GM23248 (cell line): ENCODE data around the gene MORN1. TPM values are rescaled to one million over a fixed set of nuclear protein-coding genes. Genes with fewer than 3 reads are reported as not detected.

Experiments used
- DNase-seq: peaks from one replicate; pipeline ENCODE4 v3.0.0-alpha.2; 2015
- H2AFZ ChIP-seq: fragments of 200-600 bp; sonication (generic); 2 replicates; pipeline ENCODE4 v1.6.1; 2016; ENCODE audit warnings: antibody characterized with exemption
- H3F3A ChIP-seq: fragments of 200-600 bp; sonication (generic); 2 replicates; pipeline ENCODE4 v1.6.1; 2016; ENCODE audit warnings: mild to moderate bottlenecking, antibody characterized with exemption, mixed run types; ENCODE audit not compliant: insufficient read depth
- H3K27ac ChIP-seq: fragments of 200-600 bp; sonication (generic); 2 replicates; pipeline ENCODE4 v1.5.1; 2016; ENCODE audit warnings: mild to moderate bottlenecking
- H3K27me3 ChIP-seq: fragments of 200-600 bp; sonication (generic); replicated peaks from 2 replicates; pipeline ENCODE4 v1.6.1; 2016; ENCODE audit warnings: mild to moderate bottlenecking; ENCODE audit not compliant: insufficient read depth
- H3K36me3 ChIP-seq: fragments of 200-600 bp; sonication (generic); 2 replicates; pipeline ENCODE4 v1.6.1; 2016; ENCODE audit warnings: low read depth, mild to moderate bottlenecking
- H3K4me1 ChIP-seq: fragments of 200-600 bp; sonication (generic); 2 replicates; pipeline ENCODE4 v1.6.1; 2016; ENCODE audit warnings: mild to moderate bottlenecking; ENCODE audit not compliant: insufficient read depth
- H3K4me2 ChIP-seq: fragments of 200-600 bp; sonication (generic); one replicate; pipeline ENCODE4 v1.6.1; 2016; ENCODE audit warnings: mild to moderate bottlenecking; ENCODE audit not compliant: unreplicated experiment
- H3K4me3 ChIP-seq: fragments of 200-600 bp; sonication (generic); 2 replicates; pipeline ENCODE4 v1.5.1; 2016; ENCODE audit warnings: mild to moderate bottlenecking
- H3K79me2 ChIP-seq: fragments of 200-600 bp; sonication (generic); 2 replicates; pipeline ENCODE4 v1.6.1; 2016; ENCODE audit warnings: mild to moderate bottlenecking; ENCODE audit not compliant: insufficient read depth
- H3K9ac ChIP-seq: fragments of 200-600 bp; sonication (generic); 2 replicates; pipeline ENCODE4 v1.6.1; 2016; ENCODE audit warnings: mild to moderate bottlenecking
- H3K9me2 ChIP-seq: fragments of 200-600 bp; sonication (generic); 2 replicates; pipeline ENCODE4 v1.6.1; 2016; ENCODE audit warnings: mixed run types, mild to moderate bottlenecking, moderate library complexity; ENCODE audit not compliant: insufficient read depth
- H3K9me3 ChIP-seq: fragments of 200-600 bp; sonication (generic); one replicate; pipeline ENCODE4 v1.6.1; 2017; ENCODE audit warnings: low read depth
- H4K20me1 ChIP-seq: fragments of 200-600 bp; sonication (generic); 2 replicates; pipeline ENCODE4 v1.6.0; 2016; ENCODE audit not compliant: insufficient read depth
- EZH2 ChIP-seq: fragments of 200-600 bp; sonication (generic); IDR thresholded peaks from 2 replicates; pipeline ENCODE4 v1.6.1; 2018; ENCODE audit warnings: antibody characterized with exemption, mild to moderate bottlenecking; ENCODE audit not compliant: insufficient read depth, poor library complexity, severe bottlenecking
- EZH2phosphoT487 ChIP-seq: fragments of 200-600 bp; sonication (generic); IDR thresholded peaks from 2 replicates; pipeline ENCODE4 v1.6.1; 2018; ENCODE audit warnings: antibody characterized with exemption, moderate library complexity, mild to moderate bottlenecking, low read depth; ENCODE audit not compliant: insufficient read depth
- WGBS, 2 experiments: methylation state at CpG; one replicate each; pipeline ENCODE4 v1.1.6; 2015 to 2017; ENCODE audit warnings: low lambda C conversion rate in 2 of 2, low coverage in 1 of 2; ENCODE audit errors: missing lambda C conversion rate in 2 of 2; 5-methylcytosine and 5-hydroxymethylcytosine counted together
- in situ Hi-C: fragments of 300-500 bp; cut with MboI; formaldehyde crosslinking; loops from 2 replicates; pipeline ENCODE4 v1.15.0; 2020
- polyA plus RNA-seq: library from polyadenylated mRNA; unstranded; fragments of >200 nt; fragmentation: Nextera tagmentation; extraction: Ambion mirVana; gene quantifications from 2 replicates; pipeline ENCODE4 v1.2.1, GENCODE V29; 2016
- total RNA-seq: library from RNA; depleted of rRNA; stranded (reverse); fragments of >200 nt; shearing (Covaris generic); gene quantifications from 2 replicates; pipeline ENCODE4 v1.2.3, GENCODE V29; 2014

Gene MORN1
- total and polyA plus RNA-seq, 2 experiments from 2014 or later = 7.2 to 8.8 TPM

DNA sequence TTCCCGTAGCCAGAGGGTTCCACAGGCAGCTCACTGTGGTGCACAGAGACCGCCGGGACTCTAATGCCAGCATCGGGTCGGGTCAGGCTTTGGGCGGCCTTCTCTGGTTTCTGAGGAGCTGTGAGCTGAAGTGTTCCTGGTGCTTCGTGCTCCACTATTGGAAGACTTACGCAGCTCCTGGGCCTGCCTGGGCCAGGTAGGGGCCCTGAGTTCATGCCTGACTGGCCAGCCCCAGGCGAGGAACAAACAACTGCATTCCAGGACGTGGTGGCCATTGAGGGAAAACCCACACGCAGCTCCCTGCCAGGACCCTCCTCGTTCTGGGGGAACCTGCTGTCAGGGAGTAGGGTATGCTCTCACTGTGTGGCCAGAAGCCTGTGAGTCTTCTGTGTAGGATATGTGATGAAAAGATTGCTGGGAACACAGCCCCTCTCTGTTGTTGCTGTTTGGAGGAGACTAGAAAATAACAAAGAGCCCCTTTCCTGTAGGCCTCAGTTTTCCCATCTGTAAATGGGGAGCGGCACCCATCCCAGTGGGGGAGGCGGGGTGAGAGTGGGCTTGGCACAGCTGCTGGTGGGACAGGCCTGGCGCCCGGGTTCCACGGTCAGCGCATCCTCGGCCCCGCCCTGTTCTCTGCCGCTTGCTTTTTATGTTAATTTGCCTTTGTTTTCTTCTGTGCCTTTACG, 8.7 kb upstream of the MORN1 start:
- DNase-seq = no peak
- H3K9me3 ChIP-seq = no peaks in the 10 kb centered on the region
- 95 to 97% methylated on average over 22 of the region's 22 CpGs for WGBS, 2 experiments
- no peak overlapping the region for H3K4me3 ChIP-seq
- no peaks in the 10 kb centered on the region for H3K27me3 ChIP-seq
- peaks cover 28% of the 10 kb centered on the region for H3F3A ChIP-seq
- TF ChIP-seq EZH2 (no peak), EZH2phosphoT487 (no peak)
- H3K4me1 ChIP-seq = no peaks in the 10 kb centered on the region
- H3K27ac ChIP-seq = no peak overlapping the region
- H3K79me2 ChIP-seq = peaks cover 88% of the 10 kb centered on the region
- H3K9me2 ChIP-seq = no peaks in the 10 kb centered on the region
- H2AFZ ChIP-seq = no peak overlapping the region
- no peak overlapping the region for H3K9ac ChIP-seq
- in situ Hi-C loops = loop anchor here (25.0 kb wide), 1 partner anchor 612 kb away; the partner anchor contains the start of gene ACTRT2
- peaks cover 42% of the 10 kb centered on the region for H3K36me3 ChIP-seq
- H3K4me2 ChIP-seq = no peak overlapping the region
- H4K20me1 ChIP-seq = no peaks in the 10 kb centered on the region

DNA sequence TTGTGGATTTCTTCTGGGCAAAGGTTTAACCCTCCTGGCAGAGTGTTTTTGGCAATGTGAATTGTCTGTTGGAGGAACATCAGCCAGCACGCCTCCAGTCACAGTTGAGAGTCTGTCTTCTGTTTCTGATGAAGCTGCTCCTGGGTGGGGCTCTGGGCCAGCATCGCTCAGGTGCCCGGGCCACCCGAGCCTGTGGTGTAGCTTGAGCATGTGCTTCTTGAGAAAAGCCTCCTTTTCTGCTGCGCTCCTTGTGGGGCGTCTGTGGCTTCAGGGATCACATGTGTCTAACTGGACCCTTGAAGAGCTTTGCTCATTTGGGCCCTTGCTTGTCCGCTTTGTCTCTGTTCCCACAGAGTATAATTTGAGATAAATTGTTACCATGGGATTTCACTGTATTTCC, 7.5 kb upstream of the MORN1 start:
- no peaks in the 10 kb centered on the region for H4K20me1 ChIP-seq
- no peaks in the 10 kb centered on the region for H3K27me3 ChIP-seq
- no peaks in the 10 kb centered on the region for H3K4me1 ChIP-seq
- H3K9me3 ChIP-seq = no peaks in the 10 kb centered on the region
- no peak for DNase-seq
- in situ Hi-C loops = no loop called here
- H3K36me3 ChIP-seq = peaks cover 38% of the 10 kb centered on the region
- 83 to 86% methylated on average over 7 of the region's 7 CpGs for WGBS, 2 experiments
- H3K4me2 ChIP-seq = no peak overlapping the region
- no peak overlapping the region for H3K9ac ChIP-seq
- no peaks in the 10 kb centered on the region for H3K9me2 ChIP-seq
- H3K4me3 ChIP-seq = no peak overlapping the region
- H3K27ac ChIP-seq = no peak overlapping the region
- peaks cover 94% of the 10 kb centered on the region for H3K79me2 ChIP-seq
- TF ChIP-seq EZH2 (no peak), EZH2phosphoT487 (no peak)
- H3F3A ChIP-seq = peaks cover 16% of the 10 kb centered on the region
- no peak overlapping the region for H2AFZ ChIP-seq

GRCh38 chr1:2397007-2397679, 5.8 kb upstream of the MORN1 start:
- peaks cover 27% of the 10 kb centered on the region; the same call in 1 of the 2 replicates for H3K36me3 ChIP-seq
- TF ChIP-seq EZH2 = no peak
- TF ChIP-seq EZH2phosphoT487 = no peak
- H3F3A ChIP-seq = peaks cover 14% of the 10 kb centered on the region
- no peak overlapping the region for H3K9ac ChIP-seq
- H3K4me2 ChIP-seq = no peak overlapping the region
- WGBS, 2 experiments = 95% methylated on average over 19 of the region's 19 CpGs
- H2AFZ ChIP-seq = no peak overlapping the region
- peaks cover 11% of the 10 kb centered on the region for H3K4me1 ChIP-seq
- peaks cover 96% of the 10 kb centered on the region for H3K79me2 ChIP-seq
- no peaks in the 10 kb centered on the region for H3K9me2 ChIP-seq
- no peaks in the 10 kb centered on the region for H3K27me3 ChIP-seq
- no peaks in the 10 kb centered on the region for H4K20me1 ChIP-seq
- H3K27ac ChIP-seq = no peak overlapping the region
- in situ Hi-C loops = no loop called here
- H3K4me3 ChIP-seq = no peak overlapping the region
- no peak for DNase-seq
- H3K9me3 ChIP-seq = no peaks in the 10 kb centered on the region

DNA sequence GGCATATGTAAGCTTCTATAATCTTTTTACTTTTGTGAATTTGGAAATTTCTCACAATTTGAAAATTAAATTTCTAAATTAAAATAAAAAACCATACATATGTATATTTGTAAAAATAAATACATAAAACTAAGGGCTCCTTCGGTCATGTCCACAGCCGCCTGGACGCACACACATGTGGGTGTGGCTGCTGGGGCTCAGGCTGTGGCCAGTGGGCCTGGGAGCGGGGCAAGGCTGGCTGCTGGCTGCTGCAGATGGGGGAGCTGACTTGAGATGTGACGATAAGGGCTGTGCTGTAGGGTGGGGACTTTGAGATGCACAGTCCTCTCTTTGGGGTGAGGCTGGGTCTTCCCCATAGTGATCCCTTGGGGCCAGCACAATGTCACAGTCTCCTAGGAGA, 5.1 kb upstream of the MORN1 start:
- Histone ChIP-seq H3K9me3 (no peaks in the 10 kb centered on the region), H3K4me1 (peaks cover 11% of the 10 kb centered on the region), H2AFZ (no peak overlapping the region), H4K20me1 (no peaks in the 10 kb centered on the region), H3K36me3 (peaks cover 27% of the 10 kb centered on the region; the same call in 1 of the 2 replicates), H3K9ac (no peak overlapping the region), H3K27ac (no peak overlapping the region), H3K79me2 (peaks cover 91% of the 10 kb centered on the region), H3F3A (peaks cover 14% of the 10 kb centered on the region), H3K27me3 (no peaks in the 10 kb centered on the region), H3K4me3 (no peak overlapping the region), H3K4me2 (no peak overlapping the region), H3K9me2 (no peaks in the 10 kb centered on the region)
- in situ Hi-C loops = no loop called here
- 95 to 98% methylated on average over 5 of the region's 5 CpGs for WGBS, 2 experiments
- no peak for TF ChIP-seq EZH2
- TF ChIP-seq EZH2phosphoT487 = no peak
- DNase-seq = no peak
